Fibroblast of peridontal ligament (primary cell): ENCODE data around the gene GSX1.
"Not testable (repeated sequence)": the region's sequence is repeated elsewhere in the genome, so short reads cannot be mapped to it uniquely, and the experiment has no call there.

Experiments used
- DNase-seq: peaks from one replicate; pipeline ENCODE4 v3.0.0-alpha.2; 2010; ENCODE audit errors: extremely low read depth

Gene GSX1

GRCh38 chr13:27794921-27795717 lies 2.8 kb downstream of the GSX1 start:
- DNase-seq: no peak

- DNase-seq: no peak
These were observed 3.4 kb downstream of the GSX1 start for GRCh38 chr13:27795718-27796019.

GRCh38 chr13:27796544-27797227 lies 4.4 kb downstream of the GSX1 start:
- no peak for DNase-seq

- no peak for DNase-seq
These were observed 4.9 kb downstream of the GSX1 start for GRCh38 chr13:27797228-27797624.

GRCh38 chr13:27806744-27807387 lies 14.6 kb downstream of the GSX1 start:
- DNase-seq: no peak

GRCh38 chr13:27808851-27809550 lies 16.7 kb downstream of the GSX1 start:
- no peak for DNase-seq

GRCh38 chr13:27810009-27810408 lies 17.7 kb downstream of the GSX1 start:
- DNase-seq: no peak

- DNase-seq: no peak
These were observed 18.2 kb downstream of the GSX1 start for GRCh38 chr13:27810461-27810860.

GRCh38 chr13:27813826-27814225 lies 21.5 kb downstream of the GSX1 start:
- no peak for DNase-seq

- not testable (repeated sequence) for DNase-seq
These were observed 25.5 kb downstream of the GSX1 start for GRCh38 chr13:27817832-27818231.

GRCh38 chr13:27820524-27821482 lies 28.5 kb downstream of the GSX1 start:
- DNase-seq: no peak

GRCh38 chr13:27821566-27821965 lies 29.3 kb downstream of the GSX1 start:
- DNase-seq: peak; percentile 7

- peak; percentile 6 for DNase-seq
These were observed 30.1 kb downstream of the GSX1 start for GRCh38 chr13:27822258-27822872.

- DNase-seq: peak; percentile 25
These were observed 30.6 kb downstream of the GSX1 start for GRCh38 chr13:27822873-27823311.

- DNase-seq: no peak
These were observed 31.8 kb downstream of the GSX1 start for GRCh38 chr13:27824121-27824520.

- no peak for DNase-seq
These were observed 32.8 kb downstream of the GSX1 start for GRCh38 chr13:27825072-27825471.

GRCh38 chr13:27826379-27827353 lies 34.4 kb downstream of the GSX1 start:
- DNase-seq: peak; percentile 86

- no peak for DNase-seq
These were observed 35.4 kb downstream of the GSX1 start for GRCh38 chr13:27827646-27828045.

- DNase-seq: peak; percentile 22
These were observed 37.7 kb downstream of the GSX1 start for GRCh38 chr13:27830010-27830409.
